Stimulated activated CD8-positive, alpha-beta memory T cell treated with anti-CD3 and anti-CD28 coated beads, Interleukin-15, amount 100 ng/mL, for 24 hours (primary cell): Measurements from ENCODE around the gene RASSF1.

ENCODE experiments used
- DNase-seq: peaks from one replicate; pipeline ENCODE4 v3.0.0-alpha.2; 2020; ENCODE audit warnings: low read depth

RASSF1 gene

GRCh38 chr3:50342813-50343633 is 2.4 kb upstream of the RASSF1 start:
- no peak for DNase-seq

GRCh38 chr3:50341996-50342650 is 1.5 kb upstream of the RASSF1 start:
- DNase-seq: no peak

GRCh38 chr3:50341537-50341936 is 901 bp upstream of the RASSF1 start:
- DNase-seq: no peak

GRCh38 chr3:50340147-50340447 is 539 bp downstream of the RASSF1 start:
- no peak for DNase-seq

GRCh38 chr3:50339485-50340146 is 1.0 kb downstream of the RASSF1 start:
- no peak for DNase-seq

DNA sequence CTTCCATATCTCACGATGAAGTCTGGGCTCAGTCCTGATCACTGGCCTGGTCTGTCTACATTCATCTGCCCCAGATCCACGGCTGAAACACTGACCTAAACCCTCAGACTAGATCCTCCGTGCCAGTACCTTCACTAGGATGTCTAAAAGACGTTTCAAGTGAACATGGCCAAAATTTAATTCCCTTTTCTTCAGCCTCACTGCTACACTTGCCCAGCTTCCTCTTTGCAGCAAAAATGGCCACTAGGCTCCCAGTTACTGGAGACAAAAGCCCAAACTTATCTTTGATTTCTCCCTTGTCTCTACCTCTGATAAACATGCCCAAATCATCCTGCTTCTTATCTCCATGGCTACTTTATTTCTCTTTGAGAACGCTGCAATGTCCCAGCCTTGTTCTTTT is 1.7 kb downstream of the RASSF1 start:
- DNase-seq: no peak

DNA sequence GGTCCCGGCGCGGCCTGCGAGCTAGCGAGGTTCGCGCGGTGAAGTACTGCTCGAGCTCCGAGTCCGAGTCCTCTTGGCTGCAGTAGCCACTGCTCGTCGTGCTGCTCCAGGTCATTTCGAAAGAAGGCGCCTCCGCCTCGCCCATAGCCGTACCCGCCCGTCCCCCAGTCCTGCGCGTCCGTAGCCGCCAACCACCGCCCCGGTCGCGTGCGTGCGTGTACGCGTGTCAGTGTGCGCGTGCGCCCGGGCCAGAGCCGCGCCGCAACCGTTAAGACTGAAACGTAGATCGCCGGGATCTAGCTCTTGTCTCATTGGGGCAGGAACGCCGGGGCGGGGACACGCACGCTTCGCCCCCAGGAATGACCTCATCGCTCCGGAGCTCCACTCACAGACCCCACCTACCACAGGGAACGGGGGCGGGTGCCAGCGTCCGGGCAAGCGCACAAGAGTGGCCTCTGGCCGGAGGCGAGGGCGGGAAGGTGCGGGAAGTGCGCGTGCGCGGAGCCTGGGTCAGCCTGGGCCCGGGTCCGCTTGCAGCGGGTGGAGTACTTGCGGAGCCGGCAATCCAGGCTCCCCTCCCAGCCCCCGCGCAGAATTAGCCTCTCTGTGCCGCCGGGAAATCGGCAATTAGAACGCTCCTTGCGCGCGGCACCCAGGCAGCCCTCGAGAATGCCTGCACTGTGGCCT is 3.3 kb downstream of the RASSF1 start:
- peak; percentile 85 for DNase-seq

- DNase-seq: no peak
These were observed 4.0 kb downstream of the RASSF1 start for GRCh38 chr3:50336452-50337174.

- DNase-seq: no peak
These were observed 6.1 kb downstream of the RASSF1 start for GRCh38 chr3:50334339-50335075.

GRCh38 chr3:50333744-50334328 is 6.8 kb downstream of the RASSF1 start:
- no peak for DNase-seq

GRCh38 chr3:50331364-50331907 is 9.2 kb downstream of the RASSF1 start:
- DNase-seq: no peak

DNA sequence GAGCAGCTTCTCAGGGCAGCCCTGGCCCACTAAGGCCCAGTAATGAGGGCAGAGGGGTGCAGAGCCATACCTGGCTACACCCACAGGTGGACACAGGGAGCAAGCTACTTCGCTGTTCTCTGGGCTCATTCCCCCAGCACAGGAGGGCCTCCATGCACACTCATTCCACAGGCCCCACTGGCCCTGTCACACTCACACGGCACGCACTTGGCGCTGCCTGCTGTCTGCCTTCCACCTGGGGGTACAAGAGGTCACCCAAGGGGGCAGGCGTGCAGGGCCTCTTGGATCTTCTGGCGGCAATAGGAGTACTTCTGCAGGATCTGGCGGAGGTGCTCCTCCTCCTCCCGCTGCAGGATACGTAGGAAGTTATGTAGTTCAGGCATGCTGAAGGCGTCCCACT is 10.3 kb downstream of the RASSF1 start:
- DNase-seq: no peak

GRCh38 chr3:50327943-50328691 is 12.5 kb downstream of the RASSF1 start, which contains the start of gene TUSC2:
Gene TUSC2, minus strand, starts transcription at chr3:50328223. Its CDS starts 124 bp downstream, at chr3:50328099.
- DNase-seq: peak; percentile 79

GRCh38 chr3:50327129-50327528 is 13.5 kb downstream of the RASSF1 start:
- DNase-seq: no peak

GRCh38 chr3:50326182-50326541 is 14.5 kb downstream of the RASSF1 start:
- DNase-seq: no peak

- DNase-seq: no peak
These were observed 15.0 kb downstream of the RASSF1 start for GRCh38 chr3:50325497-50326181.

DNA sequence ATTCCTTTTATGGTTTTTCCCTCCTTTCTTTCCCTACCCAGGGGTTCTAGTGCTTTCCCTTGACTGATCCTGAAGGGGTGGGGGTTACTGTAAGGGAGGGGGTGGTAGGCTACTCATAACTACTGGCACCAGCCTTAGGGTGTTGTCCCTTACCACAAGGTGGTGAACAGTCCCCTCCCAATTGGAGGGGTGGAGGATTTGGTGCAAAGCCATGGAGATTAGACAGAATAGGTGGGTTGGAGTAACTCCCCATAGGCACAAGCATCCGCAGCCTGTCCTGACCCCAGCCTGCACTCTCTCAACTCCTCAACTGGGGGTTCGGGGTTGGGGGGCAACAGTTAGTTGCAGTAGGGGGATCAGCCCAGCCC is 15.5 kb downstream of the RASSF1 start:
- DNase-seq: no peak

DNA sequence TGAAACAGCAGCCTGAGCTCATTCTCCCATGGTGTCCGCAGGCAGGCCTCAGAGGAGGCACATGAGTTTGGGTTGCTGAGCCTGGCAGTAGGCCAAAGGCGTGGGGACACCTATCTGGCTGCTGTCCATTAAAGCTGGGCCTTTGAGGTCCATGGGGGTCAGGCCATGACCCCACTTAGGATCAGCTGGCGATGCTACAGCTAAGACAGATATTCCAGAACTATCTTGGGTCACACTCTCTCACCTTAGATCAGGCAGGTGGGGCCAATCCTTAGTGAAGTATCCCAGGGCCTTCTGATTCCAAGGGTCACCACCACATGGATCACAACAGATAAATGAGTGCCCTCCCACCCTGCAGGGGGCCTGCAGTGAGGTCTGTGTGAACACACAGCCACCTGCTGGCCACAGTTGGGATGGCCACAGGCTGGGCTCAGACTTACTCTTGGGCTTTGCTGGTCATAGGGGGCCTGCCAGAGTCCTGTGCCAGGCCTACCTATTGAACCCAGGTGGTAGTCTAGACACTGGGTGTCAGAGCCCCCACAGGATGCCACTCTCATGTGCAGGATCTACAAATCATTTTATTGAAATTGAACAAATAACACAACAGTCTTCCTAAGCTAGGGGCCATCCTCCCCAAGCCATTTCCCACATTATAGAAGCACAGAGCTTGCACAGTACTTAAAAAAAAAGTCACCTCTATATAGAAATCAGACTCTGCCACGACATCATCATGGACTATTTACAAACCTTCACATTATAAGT is 16.1 kb downstream of the RASSF1 start:
- peak; percentile 26 for DNase-seq
